ENCODE data around the gene HRH4.

The HRH4 gene

DNA sequence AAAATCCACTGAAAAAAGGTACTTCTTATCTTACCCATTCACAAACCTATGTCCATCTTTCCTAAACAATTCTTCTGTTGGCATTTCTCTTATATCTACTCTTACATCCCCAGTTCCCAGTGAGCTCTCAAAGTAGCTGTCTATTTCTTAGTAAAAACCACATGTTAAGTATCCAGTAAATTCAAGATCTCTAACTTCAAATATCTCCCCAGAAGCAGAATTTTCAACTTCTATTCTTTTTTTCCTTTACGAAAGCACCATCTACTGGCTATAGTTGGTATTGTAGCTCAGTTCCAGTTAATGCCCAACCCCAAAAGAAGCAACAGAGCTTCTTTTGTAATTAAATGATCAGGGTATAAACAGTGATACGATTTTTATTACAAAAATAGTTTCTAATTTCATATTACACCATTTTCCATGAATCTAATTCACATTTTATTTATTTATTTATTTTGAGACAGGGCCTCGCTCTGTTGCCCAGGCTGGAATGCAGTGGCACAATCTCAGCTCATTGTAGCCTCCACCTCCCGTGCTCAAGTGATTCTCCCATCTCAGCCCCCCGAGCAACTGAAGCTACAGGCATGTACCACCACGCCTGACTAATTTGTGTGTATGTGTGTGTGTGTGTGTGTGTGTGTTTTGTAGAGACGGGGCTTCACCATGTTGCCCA lies 28.5 kb downstream of the HRH4 start:
- peak; percentile 40 for DNase-seq (ENCODE audit: low read depth)
- TF ChIP-seq, protein P1, sequence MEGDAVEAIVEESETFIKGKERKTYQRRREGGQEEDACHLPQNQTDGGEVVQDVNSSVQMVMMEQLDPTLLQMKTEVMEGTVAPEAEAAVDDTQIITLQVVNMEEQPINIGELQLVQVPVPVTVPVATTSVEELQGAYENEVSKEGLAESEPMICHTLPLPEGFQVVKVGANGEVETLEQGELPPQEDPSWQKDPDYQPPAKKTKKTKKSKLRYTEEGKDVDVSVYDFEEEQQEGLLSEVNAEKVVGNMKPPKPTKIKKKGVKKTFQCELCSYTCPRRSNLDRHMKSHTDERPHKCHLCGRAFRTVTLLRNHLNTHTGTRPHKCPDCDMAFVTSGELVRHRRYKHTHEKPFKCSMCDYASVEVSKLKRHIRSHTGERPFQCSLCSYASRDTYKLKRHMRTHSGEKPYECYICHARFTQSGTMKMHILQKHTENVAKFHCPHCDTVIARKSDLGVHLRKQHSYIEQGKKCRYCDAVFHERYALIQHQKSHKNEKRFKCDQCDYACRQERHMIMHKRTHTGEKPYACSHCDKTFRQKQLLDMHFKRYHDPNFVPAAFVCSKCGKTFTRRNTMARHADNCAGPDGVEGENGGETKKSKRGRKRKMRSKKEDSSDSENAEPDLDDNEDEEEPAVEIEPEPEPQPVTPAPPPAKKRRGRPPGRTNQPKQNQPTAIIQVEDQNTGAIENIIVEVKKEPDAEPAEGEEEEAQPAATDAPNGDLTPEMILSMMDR (conservative IDR thresholded peaks at IDR 0.05; ENCODE audit: control insufficient read depth, insufficient read depth, low read depth, low read length): peak; percentile 74
- no peak overlapping the region for H3K4me3 ChIP-seq (ENCODE audit: control insufficient read depth, low read depth, low read length)

DNA sequence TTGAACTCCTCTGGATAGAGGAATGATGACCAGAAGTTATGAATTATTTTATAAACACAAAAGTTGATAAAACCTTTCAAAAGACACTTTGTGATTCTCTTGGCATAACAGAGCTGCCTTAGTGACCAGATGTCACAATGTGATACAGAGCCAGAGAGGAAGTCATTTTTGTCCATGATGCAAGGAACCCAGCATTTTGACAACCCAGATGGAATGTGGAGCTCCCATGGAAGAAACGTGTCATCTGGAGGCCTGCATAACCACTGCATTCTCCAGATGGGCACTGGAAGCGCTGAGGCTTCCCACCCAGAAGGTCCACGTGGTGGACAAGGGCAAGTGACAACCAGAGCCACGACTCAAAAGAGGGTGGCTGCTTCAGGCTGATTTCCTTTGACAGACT lies 30.1 kb downstream of the HRH4 start:
- no peak for DNase-seq (ENCODE audit: low read depth)
- TF ChIP-seq, protein P1 (conservative IDR thresholded peaks at IDR 0.05; ENCODE audit: control insufficient read depth, insufficient read depth, low read depth, low read length): no peak
- no peak overlapping the region for H3K4me3 ChIP-seq (ENCODE audit: control insufficient read depth, low read depth, low read length)

DNA sequence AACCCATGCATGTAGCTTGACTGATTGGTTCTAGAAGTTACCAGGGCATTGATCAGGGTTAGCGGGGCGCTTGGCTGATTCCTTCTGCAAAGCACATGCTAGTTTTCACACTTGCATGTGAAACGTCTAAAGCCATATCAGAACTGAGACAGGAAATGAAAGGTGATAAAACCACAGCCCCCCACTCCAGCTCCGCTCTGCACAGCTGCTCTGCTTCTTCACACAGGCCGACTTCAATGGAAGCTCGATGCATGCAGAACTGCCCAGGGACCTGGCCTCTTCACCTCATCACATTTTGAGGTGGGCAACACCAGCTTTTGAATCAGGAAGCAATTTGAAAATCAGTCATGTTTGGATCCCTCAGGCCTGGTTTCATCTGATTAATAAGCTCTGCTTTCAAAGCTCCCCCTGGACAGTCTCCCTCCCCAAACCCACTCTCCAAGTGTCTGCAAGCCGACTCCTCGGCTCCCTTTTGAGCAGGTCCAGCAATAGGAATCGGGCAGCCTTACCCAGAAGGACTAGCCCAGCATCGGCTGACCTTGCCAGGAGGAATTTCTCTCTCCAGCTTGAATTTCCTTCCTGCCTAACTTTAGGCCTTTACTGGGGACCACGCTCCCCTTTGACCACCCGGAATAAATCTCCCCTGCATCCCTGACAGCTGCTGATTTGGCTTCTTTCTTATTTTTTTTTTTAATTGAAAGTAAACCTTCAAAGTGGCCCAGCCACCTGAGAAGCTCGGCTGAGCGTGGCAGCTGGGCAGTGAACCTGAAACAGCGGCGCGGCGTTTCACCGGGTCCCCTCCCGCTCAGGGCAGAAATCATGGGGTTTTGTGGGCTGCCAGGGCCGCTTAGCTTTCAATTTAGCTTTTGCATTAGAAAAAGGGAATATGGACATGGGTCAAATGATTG lies 31.7 kb downstream of the HRH4 start:
- TF ChIP-seq, protein P1 (conservative IDR thresholded peaks at IDR 0.05; ENCODE audit: control insufficient read depth, insufficient read depth, low read depth, low read length): no peak
- no peak for DNase-seq (ENCODE audit: low read depth)
- H3K4me3 ChIP-seq (ENCODE audit: control insufficient read depth, low read depth, low read length): no peak overlapping the region

DNA sequence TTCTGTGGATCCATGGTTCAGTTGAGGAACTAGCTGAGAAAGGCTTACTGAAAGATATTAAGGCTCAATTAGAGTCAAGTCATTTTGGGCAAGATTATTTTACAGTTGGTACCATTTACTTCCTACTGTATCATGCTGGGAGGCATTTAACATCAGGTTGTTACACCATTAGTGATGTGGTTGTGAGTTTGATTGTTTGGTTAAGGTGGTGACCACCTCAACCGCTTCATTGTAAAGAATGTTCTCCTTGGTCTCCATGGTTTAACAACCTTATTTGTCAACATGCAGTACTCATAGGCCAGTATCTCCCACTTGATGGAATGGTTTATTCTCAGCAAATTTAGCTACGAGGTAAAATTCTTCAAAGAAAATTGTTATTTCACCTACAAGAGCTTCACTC lies 34.1 kb downstream of the HRH4 start:
- no peak for DNase-seq (ENCODE audit: low read depth)
- TF ChIP-seq, protein P1 (conservative IDR thresholded peaks at IDR 0.05; ENCODE audit: control insufficient read depth, insufficient read depth, low read depth, low read length): no peak
- H3K4me3 ChIP-seq (ENCODE audit: control insufficient read depth, low read depth, low read length): no peak overlapping the region

DNA sequence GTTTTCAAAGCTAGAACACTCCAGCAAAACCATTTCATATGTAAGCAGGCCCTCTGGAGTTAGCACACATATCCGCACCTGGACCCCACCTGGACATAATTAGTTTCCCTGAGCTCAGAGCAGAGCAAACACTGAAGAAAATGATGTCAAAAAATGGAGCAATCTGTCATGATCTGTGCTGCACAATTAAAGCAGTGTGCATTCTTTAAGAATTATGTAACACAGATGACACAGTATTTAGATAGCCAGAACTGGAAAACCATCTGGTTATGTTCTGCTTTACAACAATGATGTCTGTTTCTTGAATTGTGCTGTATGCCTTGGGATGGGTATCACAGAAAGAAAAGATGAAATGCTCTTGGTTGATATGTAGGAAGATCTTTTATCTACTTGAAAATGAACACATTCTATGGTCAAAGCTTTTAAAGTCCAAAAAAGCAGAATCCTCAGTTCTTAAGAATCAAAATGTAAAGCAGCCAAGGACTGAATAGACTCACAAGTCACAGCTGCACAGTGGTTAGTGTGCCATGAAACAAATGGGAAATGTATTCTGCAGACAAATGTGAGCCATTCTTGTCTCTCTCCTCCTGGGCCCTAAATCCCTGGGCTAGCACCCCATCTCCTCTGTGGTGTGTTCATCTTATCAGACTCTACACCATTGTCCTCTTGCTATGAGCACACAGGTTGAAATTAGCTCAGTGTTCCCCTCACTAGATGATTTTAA lies 36.8 kb downstream of the HRH4 start:
- peak; percentile 68 for DNase-seq (ENCODE audit: low read depth)
- H3K4me3 ChIP-seq (ENCODE audit: control insufficient read depth, low read depth, low read length): no peak overlapping the region
- TF ChIP-seq, protein P1 (conservative IDR thresholded peaks at IDR 0.05; ENCODE audit: control insufficient read depth, insufficient read depth, low read depth, low read length): no peak

DNA sequence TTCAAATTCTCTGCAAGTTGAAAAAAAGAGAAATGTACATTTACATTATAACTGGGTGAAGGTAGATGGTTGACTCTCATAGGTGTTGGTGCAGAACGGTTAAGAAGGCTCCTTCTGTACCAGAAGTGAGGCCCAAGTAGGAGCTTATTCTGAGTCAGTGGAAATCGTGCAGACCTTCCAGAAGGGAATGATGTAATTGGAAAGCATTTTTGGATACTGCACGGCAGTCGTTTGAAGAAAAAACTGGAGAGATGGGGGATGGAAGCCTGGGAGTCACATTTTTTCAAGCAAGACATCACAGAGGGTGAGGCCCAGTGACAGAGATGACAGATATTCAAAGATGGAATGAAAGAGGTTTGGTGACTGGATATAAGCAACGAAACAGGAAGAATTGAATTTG lies 39.4 kb downstream of the HRH4 start:
- TF ChIP-seq, protein P1 (conservative IDR thresholded peaks at IDR 0.05; ENCODE audit: control insufficient read depth, insufficient read depth, low read depth, low read length): no peak
- peak; percentile 38 for DNase-seq (ENCODE audit: low read depth)
- H3K4me3 ChIP-seq (ENCODE audit: control insufficient read depth, low read depth, low read length): no peak overlapping the region
